HepG2 (cell line): ENCODE data around the gene QSOX2. TPM values are rescaled to one million over a fixed set of nuclear protein-coding genes. Genes with fewer than 3 reads are reported as not detected.

Experiments
- ATF4 ChIP-seq, 2 experiments: fragments of 450-650 bp in 1 of 2; sonication (generic) in 1 of 2; formaldehyde crosslinking; IDR thresholded peaks; 2 replicates each; pipeline versions ENCODE4 v1.5.0 to v1.8.0; 2020 to 2022; ENCODE audit warnings: mild to moderate bottlenecking in 1 of 2, missing genetic modification reagents in 1 of 2
- ATF6 ChIP-seq: sonication (generic); formaldehyde crosslinking; conservative IDR thresholded peaks from 2 replicates; pipeline ENCODE4 v1.4.0; 2020; ENCODE audit warnings: missing genetic modification reagents
- ATM ChIP-seq: fragments of 450-650 bp; IDR thresholded peaks from 2 replicates; pipeline ENCODE4 v1.7.1; 2017; ENCODE audit warnings: mild to moderate bottlenecking, borderline replicate concordance
- FUBP1 ChIP-seq: sonication (generic); formaldehyde crosslinking; IDR thresholded peaks from 2 replicates; pipeline ENCODE4 v1.5.1; 2020; ENCODE audit warnings: missing genetic modification reagents, mild to moderate bottlenecking, borderline replicate concordance
- HOXD1 ChIP-seq: sonication (generic); formaldehyde crosslinking; IDR thresholded peaks from 2 replicates; pipeline ENCODE4 v1.5.0; 2020; ENCODE audit warnings: missing genetic modification reagents
- MED8 ChIP-seq: sonication (generic); formaldehyde crosslinking; IDR thresholded peaks from 2 replicates; pipeline ENCODE4 v1.8.1; 2023; ENCODE audit warnings: mild to moderate bottlenecking, missing genetic modification reagents; ENCODE audit not compliant: insufficient replicate concordance
- NFE2 ChIP-seq: sonication (generic); formaldehyde crosslinking; IDR thresholded peaks from 2 replicates; pipeline ENCODE4 v1.4.0; 2020; ENCODE audit warnings: missing genetic modification reagents
- NR2F2 ChIP-seq: IDR thresholded peaks from 2 replicates; pipeline ENCODE4 v1.6.1; 2012; ENCODE audit warnings: low read depth, inconsistent platforms, borderline replicate concordance
- POLR2G ChIP-seq: fragments of 200-400 bp; formaldehyde crosslinking; IDR thresholded peaks from 2 replicates; pipeline ENCODE4 v1.6.1; 2018; ENCODE audit warnings: mild to moderate bottlenecking, low read depth, low read length, moderate library complexity
- SCMH1 ChIP-seq: sonication (generic); formaldehyde crosslinking; IDR thresholded peaks from 2 replicates; pipeline ENCODE4 v1.9.0; 2021; ENCODE audit warnings: missing genetic modification reagents, mild to moderate bottlenecking, borderline replicate concordance
- SNAI1 ChIP-seq: sonication (generic); formaldehyde crosslinking; IDR thresholded peaks from 2 replicates; pipeline ENCODE4 v1.5.0; 2020; ENCODE audit warnings: mild to moderate bottlenecking, missing genetic modification reagents, borderline replicate concordance
- YY1 ChIP-seq: IDR thresholded peaks from 2 replicates; pipeline ENCODE4 v1.6.1; 2011; ENCODE audit warnings: low read length, low read depth, moderate library complexity, mild to moderate bottlenecking; ENCODE audit not compliant: insufficient read depth, insufficient replicate concordance
- ZBTB14 ChIP-seq: sonication (generic); formaldehyde crosslinking; IDR thresholded peaks from 2 replicates; pipeline ENCODE4 v1.4.0; 2020; ENCODE audit warnings: missing genetic modification reagents
- ZNF256 ChIP-seq: sonication (generic); formaldehyde crosslinking; conservative IDR thresholded peaks from 2 replicates; pipeline ENCODE4 v1.4.0; 2020; ENCODE audit warnings: missing genetic modification reagents
- ZNF616 ChIP-seq: sonication (generic); formaldehyde crosslinking; IDR thresholded peaks from 2 replicates; pipeline ENCODE4 v1.5.0; 2020; ENCODE audit warnings: low read depth, mild to moderate bottlenecking, missing genetic modification reagents
- ZSCAN12 ChIP-seq: sonication (generic); formaldehyde crosslinking; IDR thresholded peaks from 2 replicates; pipeline ENCODE4 v1.9.0; 2021; ENCODE audit warnings: mild to moderate bottlenecking, missing genetic modification reagents
- polyA plus RNA-seq, 8 experiments: library from polyadenylated mRNA; depleted of rRNA in 3 of 8; stranded (reverse) in 7 of 8; unstranded in 1 of 8; fragments of >200 nt; fragmentation: Illumina TruSeq in 4 of 8; extraction: Trizol in 4 of 8; gene quantifications; 2 replicates each; pipeline versions ENCODE4 v1.2.1 to v1.2.3, GENCODE V29; 2011 to 2016; ENCODE audit warnings: low read depth in 4 of 8, missing spikeins in 1 of 8, mixed read lengths in 1 of 8; ENCODE audit not compliant: insufficient read depth in 1 of 8
- total RNA-seq, 5 experiments: library from RNA; depleted of rRNA; stranded (reverse); fragments of >200 nt; fragmentation: Illumina TruSeq; extraction: Trizol; gene quantifications; 2 replicates each; pipeline ENCODE4 v1.2.3, GENCODE V29; 2016; ENCODE audit warnings: low read depth in 1 of 5
- TF ChIP-seq, protein P1 (sequence below): fragments of 450-650 bp; IDR thresholded peaks from 2 replicates; pipeline ENCODE4 v1.6.1; 2017; ENCODE audit warnings: mild to moderate bottlenecking
- TF ChIP-seq, protein P2 (sequence below): sonication (generic); formaldehyde crosslinking; IDR thresholded peaks from 2 replicates; pipeline ENCODE4 v1.4.0; 2020; ENCODE audit warnings: low read depth, mild to moderate bottlenecking, missing genetic modification reagents

QSOX2 gene
- total and polyA plus RNA-seq, 2 of the 13 experiments (the other 11 are each of a cell fraction or from before 2014, with no cell fraction given) = 27.1 to 42.1 TPM

GRCh38 chr9:136244122-136244968 is 1.3 kb downstream of the QSOX2 start (continued):
- TF ChIP-seq, protein P1, sequence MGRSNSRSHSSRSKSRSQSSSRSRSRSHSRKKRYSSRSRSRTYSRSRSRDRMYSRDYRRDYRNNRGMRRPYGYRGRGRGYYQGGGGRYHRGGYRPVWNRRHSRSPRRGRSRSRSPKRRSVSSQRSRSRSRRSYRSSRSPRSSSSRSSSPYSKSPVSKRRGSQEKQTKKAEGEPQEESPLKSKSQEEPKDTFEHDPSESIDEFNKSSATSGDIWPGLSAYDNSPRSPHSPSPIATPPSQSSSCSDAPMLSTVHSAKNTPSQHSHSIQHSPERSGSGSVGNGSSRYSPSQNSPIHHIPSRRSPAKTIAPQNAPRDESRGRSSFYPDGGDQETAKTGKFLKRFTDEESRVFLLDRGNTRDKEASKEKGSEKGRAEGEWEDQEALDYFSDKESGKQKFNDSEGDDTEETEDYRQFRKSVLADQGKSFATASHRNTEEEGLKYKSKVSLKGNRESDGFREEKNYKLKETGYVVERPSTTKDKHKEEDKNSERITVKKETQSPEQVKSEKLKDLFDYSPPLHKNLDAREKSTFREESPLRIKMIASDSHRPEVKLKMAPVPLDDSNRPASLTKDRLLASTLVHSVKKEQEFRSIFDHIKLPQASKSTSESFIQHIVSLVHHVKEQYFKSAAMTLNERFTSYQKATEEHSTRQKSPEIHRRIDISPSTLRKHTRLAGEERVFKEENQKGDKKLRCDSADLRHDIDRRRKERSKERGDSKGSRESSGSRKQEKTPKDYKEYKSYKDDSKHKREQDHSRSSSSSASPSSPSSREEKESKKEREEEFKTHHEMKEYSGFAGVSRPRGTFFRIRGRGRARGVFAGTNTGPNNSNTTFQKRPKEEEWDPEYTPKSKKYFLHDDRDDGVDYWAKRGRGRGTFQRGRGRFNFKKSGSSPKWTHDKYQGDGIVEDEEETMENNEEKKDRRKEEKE = no peak
- TF ChIP-seq ATM (no peak), HOXD1 (CRISPR knock-in tag) (no peak), ATF4 (CRISPR knock-in tag; IDR thresholded peaks at IDR 0.05) (no peak), POLR2G (no peak; the same call in 1 of the 2 replicates), ZSCAN12 (CRISPR knock-in tag) (no peak), MED8 (no peak), ATF6 (CRISPR knock-in tag) (no peak), NFE2 (CRISPR knock-in tag) (no peak), ZBTB14 (CRISPR knock-in tag) (no peak), SNAI1 (CRISPR knock-in tag) (no peak), FUBP1 (CRISPR knock-in tag) (no peak), SCMH1 (CRISPR knock-in tag) (no peak), YY1 (no peak), ZNF256 (CRISPR knock-in tag) (no peak), ZNF616 (CRISPR knock-in tag) (no peak), NR2F2 (peak; percentile 70; the same call in 1 of the 2 replicates)
- TF ChIP-seq, protein P2, sequence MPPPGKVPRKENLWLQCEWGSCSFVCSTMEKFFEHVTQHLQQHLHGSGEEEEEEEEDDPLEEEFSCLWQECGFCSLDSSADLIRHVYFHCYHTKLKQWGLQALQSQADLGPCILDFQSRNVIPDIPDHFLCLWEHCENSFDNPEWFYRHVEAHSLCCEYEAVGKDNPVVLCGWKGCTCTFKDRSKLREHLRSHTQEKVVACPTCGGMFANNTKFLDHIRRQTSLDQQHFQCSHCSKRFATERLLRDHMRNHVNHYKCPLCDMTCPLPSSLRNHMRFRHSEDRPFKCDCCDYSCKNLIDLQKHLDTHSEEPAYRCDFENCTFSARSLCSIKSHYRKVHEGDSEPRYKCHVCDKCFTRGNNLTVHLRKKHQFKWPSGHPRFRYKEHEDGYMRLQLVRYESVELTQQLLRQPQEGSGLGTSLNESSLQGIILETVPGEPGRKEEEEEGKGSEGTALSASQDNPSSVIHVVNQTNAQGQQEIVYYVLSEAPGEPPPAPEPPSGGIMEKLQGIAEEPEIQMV (CRISPR knock-in tag) = no peak
